Hematopoietic multipotent progenitor cell treated with erythropoietin and hydrocortisone succinate and interleukin-3 and kit ligand, for 15 days (in vitro differentiated cells): ENCODE data around the gene HOXB9.

ENCODE experiments used
- DNase-seq: peaks from one replicate; pipeline ENCODE4 v3.0.0-alpha.2; 2015; ENCODE audit warnings: low spot score

HOXB9 gene

DNA sequence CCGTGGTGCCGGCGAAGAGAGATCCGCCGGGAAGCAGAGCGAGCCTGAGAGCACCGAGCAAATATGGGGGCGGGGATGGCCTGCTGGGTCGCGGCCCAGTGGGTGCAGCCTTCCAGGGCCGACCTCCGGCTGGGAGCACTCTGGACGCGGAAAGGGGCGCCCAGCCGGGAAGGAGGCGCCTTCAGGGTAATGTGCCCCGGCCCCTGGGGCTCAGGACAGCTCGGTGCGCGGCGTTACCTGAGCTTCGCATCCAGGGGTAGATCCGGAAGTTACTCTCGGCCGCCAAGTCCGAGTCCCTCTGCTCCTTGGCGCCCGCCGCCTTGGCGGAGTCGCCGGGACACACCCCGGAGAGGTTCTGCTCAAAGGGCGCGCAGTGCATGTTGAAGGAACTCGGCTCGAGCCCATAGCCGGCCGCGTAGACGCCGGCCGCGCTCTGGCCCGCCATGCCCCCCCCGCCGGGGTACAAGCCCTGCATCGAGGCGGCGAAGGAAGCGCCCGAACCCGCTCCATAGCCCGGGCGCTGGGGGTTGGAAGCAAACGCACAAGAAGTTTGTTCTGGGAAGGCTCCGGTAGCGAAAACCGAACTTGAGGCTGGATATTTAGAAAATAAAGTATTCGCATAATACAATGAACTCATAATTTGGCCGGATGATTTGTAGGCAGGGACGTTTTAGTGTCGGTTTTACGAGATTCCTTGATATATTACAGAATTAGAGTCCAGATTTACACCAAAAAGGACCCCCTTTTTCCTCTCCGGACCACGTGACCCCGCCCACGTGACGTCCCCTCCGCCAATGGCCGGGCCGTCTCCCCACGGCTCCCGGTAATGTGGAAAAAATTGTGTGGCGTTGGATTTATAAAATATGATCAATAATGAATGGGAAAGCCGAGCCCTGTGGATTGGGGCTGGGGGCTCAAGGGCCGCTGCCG lies 15.6 kb downstream of the HOXB9 start, which contains the start of gene HOXB7:
TSS of gene HOXB7 (minus strand) at position 736 of the 930 bp plus-strand sequence. CDS start at position 637, 99 bp downstream.
- DNase-seq: peak; percentile 35

- DNase-seq: no peak
Measured at GRCh38 chr17:48609759-48610281, 16.3 kb downstream of the HOXB9 start.

- no peak for DNase-seq
Measured at GRCh38 chr17:48609033-48609432, 17.1 kb downstream of the HOXB9 start.

GRCh38 chr17:48608494-48608834 lies 17.7 kb downstream of the HOXB9 start:
- no peak for DNase-seq

DNA sequence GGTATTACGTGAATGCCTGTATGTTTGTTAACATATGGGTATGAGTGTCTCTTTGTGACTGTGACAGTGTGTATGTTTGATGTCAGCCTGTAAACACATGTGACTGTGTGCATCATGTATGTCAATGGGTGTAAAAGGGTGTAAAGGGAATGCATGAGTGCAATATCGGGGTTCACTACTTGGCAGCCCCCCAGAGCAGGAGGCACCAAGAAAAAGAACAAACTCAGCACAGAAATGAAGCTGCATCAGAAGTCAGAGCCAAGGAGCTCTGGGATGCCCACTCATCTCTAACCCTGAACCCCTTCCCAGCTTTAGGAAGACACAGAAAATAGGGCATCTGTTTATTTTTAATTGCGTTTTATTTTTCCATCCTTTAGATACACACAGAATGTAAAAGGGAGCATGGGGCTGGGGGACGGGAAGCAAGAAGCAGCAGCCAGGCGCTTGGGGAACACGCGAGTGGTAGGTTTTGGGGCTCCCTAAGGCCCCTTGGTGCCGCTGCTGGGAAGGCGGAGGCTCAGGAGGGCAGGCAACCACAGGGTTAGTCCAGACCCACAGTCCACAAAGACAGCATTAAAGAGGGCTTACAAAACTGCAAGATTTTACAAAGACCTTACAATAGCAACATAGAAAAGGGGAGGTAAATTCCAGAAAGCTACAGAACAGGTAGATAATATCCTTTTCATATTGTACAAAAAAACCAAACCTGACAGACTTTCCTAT lies 19.1 kb downstream of the HOXB9 start:
- DNase-seq: no peak

DNA sequence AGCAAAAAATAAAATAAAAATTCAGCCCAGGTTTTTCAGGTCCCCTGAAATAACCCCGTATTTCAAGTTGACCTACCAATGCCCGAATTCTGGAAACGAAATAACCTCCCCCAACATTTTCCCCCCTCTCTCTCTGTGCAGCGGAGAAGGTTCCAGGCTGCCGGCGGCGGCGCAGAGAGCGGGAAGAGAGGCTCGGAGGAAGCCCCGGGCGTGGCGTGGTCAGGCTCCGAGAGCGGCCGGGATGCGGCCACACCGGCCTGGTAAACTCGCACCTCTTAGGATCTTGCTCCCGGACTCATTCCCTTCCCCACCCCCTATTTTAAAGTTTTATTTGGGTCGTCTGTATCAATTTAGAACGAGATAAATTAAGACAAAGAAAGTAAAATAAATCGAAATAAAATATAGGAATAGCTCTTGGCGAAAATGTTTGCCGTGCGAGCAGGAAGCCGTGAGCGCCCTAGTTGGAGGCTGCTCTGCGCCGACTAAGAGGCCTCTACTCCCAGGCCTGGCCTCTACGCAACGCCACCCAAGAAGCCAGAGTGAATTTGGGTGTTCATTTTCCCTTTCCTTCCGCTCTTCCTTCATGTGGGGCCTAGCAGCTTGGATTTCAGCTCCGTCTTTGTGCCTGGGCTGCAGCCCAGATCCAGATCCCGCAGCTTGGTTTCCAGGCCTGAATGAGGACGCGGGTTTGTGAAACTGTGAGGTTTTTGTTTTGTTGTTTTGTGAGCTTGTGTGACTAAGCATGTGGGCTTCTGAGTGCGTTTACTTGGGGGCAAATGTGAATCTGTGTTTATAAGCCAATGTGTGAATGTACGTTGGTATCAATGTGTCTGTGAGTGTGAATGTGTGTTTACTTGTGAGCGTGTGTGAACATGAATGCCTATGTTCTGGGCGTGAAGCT lies 19.9 kb downstream of the HOXB9 start:
- DNase-seq: no peak

GRCh38 chr17:48605409-48605919 lies 20.7 kb downstream of the HOXB9 start:
- no peak for DNase-seq

- DNase-seq: no peak
Measured at GRCh38 chr17:48604770-48605329, 21.3 kb downstream of the HOXB9 start, which contains the start of gene HOXB6. Gene HOXB6 (minus strand): TSS chr17:48604986. CDS start chr17:48598150, 6,836 bp downstream.

GRCh38 chr17:48603959-48604769 lies 22.0 kb downstream of the HOXB9 start:
- DNase-seq: no peak

GRCh38 chr17:48601539-48602425 lies 24.4 kb downstream of the HOXB9 start:
- no peak for DNase-seq

GRCh38 chr17:48601207-48601538 lies 25.0 kb downstream of the HOXB9 start:
- no peak for DNase-seq

DNA sequence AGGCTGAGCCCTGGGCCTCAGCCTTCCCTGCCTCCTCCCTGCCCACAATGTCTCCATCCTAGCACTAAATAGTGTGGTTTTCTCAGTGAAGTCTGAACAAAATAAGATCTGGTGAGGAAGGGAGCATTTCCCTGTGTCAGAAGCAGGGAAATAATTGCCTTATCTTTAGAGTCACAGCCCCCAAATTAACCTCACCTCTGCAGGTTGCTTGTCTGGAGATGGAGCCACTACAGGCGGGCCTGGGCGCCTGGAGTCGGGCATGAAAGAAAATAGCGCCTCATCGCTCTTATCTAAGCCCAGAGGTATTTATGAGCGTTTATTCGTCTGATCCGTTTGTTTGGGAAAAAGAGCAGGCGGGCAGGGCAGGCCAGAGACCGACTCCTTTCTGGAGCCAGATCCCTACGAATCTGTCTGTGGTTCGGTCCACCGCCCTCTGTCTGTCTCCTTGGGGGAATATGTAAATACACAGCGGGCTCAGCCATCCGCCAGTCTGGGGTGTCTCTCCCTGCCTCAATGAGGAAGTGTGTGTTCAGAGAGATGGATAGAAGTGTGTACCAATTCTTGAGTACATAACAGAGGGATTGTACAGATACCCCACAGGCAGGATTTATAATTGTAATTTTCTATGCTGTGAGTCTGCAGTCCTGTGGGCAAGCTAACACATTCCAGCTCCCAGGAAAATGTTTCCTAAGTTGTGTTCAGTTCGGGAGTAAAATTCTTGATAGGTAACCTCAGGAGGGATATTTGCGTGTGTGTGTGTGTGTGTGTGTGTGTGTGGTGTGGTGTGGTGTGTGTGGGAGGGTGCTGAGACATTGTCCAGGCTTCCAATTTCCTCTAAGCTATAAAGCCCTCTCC lies 25.7 kb downstream of the HOXB9 start:
- DNase-seq: no peak

DNA sequence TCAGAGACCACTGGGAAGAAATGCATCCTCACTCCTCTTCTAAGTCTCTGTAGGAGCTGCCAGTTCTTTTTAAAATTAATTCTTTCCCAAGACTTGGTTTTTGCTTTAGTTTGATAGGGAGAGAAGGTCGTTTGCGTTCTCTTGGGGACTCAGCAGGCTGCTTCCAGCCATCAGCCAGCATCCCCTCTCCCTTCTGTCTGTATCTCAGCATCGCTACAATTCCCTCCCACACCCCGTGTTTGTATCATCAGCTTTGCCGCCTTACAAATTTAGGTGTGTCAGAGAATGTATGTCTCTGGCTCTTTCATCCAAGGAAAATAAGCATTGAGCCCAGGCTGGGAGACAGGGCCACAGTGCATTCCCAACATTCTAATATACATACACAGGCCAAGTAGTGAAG lies 26.8 kb downstream of the HOXB9 start:
- no peak for DNase-seq

- no peak for DNase-seq
Measured at GRCh38 chr17:48598736-48599135, 27.4 kb downstream of the HOXB9 start.

DNA sequence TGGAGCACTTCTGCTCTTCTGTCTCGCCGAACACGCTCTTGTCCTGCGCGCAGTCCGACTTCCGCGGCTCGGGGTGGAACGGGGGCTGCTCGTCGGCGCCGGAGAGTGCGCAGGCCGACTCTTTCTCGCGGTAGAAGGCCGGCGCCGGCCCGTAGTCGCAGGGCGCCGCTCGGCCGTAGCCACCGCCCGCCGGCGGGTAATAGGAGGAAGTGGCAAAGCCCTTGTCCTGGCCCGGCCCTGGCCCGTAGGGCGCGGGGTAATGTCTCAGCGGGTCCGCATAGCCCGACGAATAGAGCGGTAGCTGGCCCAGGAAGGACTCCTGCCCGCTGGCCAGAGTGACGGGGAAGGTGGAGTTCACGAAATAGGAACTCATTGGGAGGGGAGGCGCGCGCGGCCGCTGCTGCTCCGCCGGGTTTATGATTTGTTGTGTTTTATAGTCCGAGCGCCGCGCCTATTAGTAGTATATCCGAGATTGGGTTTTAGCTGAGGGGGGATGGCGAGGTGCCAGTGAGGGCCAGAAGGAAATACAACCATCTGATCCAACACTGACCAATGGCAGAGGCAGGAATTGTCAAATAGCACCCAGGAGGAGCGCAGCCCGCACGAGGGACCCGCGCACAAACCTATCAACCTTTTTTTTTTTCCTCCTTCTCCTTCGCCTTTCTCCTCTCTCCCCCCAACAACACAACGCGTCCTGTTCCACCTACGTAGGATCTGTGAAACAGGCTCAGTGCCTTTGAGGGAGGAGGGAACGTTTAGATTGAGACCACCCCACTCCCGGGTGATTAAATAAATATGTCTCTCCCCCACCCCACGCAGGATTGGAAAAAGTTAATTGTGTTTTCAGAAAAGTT lies 28.2 kb downstream of the HOXB9 start:
- DNase-seq: no peak

DNA sequence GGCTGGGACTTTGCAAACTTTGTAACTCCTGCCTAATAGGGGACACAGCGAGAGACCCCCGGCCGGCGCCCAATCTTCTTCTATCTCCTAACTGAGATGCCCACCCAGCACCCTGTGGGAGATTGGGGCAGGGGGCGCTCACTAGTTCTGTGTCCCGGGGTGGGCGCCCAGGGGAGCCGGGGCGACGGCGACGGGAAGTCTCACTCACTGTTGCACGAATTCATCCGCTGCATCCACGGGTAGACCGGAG lies 28.7 kb downstream of the HOXB9 start:
- no peak for DNase-seq

DNA sequence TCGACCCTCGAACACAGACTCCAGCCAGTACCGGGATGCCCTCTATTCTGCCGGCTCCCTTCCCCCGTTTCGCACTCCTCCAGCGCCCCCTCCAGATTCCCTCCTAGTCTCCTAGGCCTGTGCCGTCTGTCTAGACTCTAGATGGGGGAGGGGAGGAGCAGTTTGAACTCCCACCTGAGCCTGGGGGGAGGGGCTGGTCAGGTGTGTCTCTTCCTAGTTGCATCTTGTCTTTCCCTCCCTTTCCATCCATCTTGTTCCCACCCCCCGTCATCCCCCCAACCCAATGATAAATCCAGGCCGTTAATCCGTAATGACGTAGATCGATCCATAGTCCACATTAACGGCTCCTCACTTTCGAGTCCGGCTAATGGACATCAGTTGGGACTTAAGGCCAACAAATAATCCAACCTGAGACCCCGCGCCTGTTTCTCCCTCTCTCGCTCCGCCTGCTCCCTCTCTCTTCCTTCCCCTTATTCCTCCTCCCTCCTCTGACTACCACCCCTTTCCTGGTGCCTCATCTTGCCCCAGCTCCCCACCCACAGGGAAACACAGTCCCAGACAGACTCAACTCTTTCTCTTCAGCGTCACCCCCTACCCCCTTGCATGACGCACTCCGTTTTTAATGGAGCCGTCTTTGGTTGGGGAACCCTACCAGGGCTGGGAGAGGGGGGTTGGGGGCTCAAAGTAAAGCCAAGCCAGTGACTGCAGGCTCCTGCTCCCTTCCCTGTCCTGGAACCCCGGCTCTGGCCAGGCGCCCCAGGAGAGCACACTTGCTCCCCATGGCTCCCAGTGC lies 29.2 kb downstream of the HOXB9 start:
- no peak for DNase-seq
